ENCODE results near the gene SLC24A3.

DNA sequence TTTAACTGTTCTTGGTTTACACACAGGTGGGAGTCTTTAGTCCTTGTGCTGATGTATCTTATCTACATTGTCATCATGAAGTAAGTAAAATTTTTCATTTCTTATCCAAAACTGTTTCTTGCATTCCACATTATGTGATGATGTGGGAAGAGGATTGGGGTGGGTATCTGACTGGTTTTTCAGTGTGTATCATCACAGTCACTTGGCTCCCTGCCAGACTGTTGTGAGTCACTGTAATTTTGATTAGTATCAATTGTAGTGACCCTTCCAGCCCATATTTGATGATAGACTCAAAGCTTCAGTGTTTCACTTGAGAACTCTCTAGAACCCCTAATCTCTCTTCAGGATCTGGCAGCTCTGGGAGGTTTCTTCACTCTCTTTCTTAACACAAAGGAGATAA is 461.1 kb downstream of the SLC24A3 start:
- TF ChIP-seq CTCF (conservative IDR thresholded peaks at IDR 0.05; ENCODE audit: low read length): no peak
- TF ChIP-seq EZH2phosphoT487 (IDR thresholded peaks at IDR 0.05; ENCODE audit: borderline replicate concordance, low read depth, low read length): no peak

All from OCI-LY7 (cell line).